Glomerular visceral epithelial cell (primary cell): ENCODE measurements around the gene SYTL5.

ENCODE experiments used
- DNase-seq: peaks from one replicate; pipeline ENCODE4 v3.0.0-alpha.2; 2016; ENCODE audit errors: extremely low spot score

The SYTL5 gene

GRCh38 chrX:38087594-38087993 is 81.2 kb downstream of the SYTL5 start:
- DNase-seq: no peak

- DNase-seq: no peak
Observed at GRCh38 chrX:38089173-38089982, 83.0 kb downstream of the SYTL5 start.

- peak; percentile 33 for DNase-seq
Observed at GRCh38 chrX:38095971-38096529, 89.7 kb downstream of the SYTL5 start.

GRCh38 chrX:38099688-38100087 is 93.3 kb downstream of the SYTL5 start:
- DNase-seq: no peak

GRCh38 chrX:38102240-38102639 is 95.9 kb downstream of the SYTL5 start:
- DNase-seq: no peak

GRCh38 chrX:38102875-38103274 is 96.5 kb downstream of the SYTL5 start:
- DNase-seq: no peak

- DNase-seq: no peak
Observed at GRCh38 chrX:38103857-38104812, 97.8 kb downstream of the SYTL5 start.

- DNase-seq: no peak
Observed at GRCh38 chrX:38105216-38105725, 98.9 kb downstream of the SYTL5 start.

DNA sequence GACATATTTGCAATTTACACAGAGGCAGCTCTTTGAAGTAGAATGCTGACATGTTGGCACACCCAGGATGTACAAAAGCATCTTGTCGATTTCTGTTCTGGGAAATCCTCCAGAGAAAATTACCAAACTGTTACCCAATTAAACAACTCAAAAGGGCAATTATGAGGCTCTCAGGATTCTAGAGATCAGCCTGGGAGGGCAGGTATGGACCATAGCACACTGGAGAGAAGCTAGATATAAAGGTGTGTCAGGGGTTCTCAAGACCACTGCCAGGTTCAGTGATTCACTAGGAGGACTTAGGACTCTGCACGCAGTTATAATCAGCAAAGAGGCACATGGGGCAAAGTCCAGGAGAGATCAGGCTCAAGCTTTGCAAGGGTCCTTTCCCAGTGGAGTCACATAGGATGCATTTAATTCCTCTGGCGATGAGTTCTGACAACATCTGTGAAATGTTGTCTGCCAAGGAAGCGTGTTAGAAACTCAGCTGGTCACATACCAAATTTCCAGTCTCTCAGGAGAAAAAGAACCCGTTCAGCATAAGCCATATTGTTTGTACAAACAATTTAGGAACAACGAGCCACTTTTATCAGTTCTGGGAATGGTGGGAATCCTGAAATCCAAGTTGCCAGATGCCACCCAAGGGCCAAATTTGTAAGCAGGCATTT is 100.8 kb downstream of the SYTL5 start:
- DNase-seq: no peak

DNA sequence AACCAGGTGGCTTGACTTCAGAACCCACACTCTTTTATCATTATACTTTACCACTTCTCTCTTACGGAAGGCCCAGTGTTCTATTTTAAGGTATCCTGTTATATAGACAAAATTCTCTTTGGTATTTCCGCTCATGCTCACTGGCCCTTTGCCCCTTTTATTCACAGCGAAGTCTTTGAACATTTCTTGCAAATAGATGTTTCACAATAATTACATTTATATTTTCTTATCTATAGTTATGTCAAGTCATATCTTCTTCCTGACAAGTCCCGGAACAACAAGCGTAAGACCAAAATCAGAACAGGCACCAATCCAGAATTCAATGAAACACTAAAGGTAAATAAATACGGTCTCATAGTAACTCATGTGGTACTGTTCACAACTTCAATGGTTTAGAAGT is 102.0 kb downstream of the SYTL5 start:
- no peak for DNase-seq

DNA sequence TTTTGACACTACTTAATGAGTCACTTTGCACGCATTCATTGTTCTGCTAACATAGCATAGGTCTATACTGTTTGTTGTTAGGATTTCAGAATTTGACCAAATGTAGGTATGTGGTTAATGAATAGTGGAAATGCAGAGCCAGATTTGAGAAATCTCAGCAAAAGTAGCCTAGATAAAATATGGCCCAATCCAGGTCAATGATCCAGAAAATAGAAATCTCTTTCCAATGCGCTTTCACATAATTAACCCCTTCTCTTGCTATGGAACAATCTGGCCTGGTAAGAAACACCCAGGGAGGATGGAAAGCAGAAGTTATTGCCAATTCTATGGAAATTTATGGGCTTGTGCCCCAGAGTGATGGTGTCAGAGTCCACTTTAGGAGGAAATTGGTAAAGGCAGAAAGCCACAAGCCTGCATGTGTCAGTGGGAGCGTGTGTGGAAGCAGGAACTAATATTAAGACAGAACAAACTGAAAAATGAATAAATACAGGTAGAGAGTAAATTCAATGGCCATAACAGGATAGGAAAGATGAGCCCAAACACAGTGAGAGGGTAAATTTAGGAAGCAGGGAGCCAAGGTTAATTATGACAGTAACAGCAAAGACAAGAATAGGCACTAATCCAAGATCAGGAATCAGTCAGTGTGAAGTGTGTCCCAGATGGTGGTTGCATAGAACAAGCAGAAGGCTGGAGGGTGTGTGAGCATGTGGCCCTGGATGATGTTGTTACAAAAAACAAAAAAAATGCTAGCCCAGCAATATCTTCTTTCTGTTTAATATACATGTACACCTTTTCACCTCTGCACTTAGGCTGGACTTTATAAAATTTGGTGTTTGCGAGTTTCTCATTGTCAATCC is 102.9 kb downstream of the SYTL5 start:
- no peak for DNase-seq

DNA sequence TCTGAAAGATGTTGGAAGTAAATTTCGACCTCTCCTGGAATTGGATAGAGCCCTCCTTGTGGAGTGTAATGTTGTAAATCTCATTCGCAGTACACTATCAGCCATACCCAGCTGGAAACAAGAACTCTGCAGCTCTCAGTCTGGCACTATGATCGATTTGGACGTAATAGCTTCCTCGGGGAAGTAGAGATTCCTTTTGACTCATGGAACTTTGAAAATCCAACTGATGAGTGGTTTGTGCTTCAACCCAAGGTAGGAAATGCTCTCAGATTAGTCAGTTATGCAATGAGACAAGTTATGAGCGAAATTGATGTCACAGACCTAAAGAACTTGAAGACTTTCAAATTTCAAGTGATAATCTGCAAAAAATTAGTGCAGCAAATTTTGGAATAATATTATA is 103.9 kb downstream of the SYTL5 start:
- no peak for DNase-seq

GRCh38 chrX:38111196-38111595 is 104.8 kb downstream of the SYTL5 start:
- DNase-seq: no peak

GRCh38 chrX:38112566-38112965 is 106.2 kb downstream of the SYTL5 start:
- DNase-seq: no peak

DNA sequence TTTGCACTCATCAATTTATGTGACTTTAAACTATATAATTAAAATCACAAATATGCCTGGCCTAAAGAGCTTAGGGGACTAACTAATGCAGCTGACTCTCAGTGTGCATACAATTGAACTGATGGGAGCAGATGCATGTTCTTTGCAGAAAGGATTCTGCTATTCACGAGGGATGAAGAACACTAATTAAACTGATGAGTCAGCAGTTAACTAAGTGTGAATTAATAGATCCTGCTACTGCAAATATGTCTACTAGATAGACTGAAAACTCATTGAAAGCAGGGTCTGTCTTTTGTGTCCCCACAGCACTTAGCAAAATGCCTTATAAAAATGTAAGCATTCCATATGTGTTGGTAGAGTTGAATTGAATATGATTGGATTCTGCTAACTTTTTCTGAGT is 110.4 kb downstream of the SYTL5 start:
- no peak for DNase-seq

- no peak for DNase-seq
Observed at GRCh38 chrX:38117485-38117884, 111.1 kb downstream of the SYTL5 start.

DNA sequence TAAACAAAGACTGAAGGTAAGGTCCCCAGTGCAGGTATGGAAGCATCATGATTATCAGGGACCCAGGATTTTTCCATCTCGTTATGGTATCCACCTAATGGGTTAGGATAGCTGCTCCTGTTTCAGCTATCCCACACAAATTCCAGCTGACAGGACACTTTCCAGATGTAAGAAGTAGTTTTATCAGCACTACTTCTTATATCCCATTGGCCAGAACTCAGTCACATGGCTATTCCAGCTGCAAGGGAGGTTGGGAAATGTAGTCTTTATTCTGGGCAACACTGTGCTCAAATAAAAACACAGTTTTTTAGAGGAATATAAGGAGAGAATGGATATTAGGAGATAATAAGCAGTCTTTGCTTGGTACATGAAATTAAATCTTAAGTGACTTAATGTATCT is 117.6 kb downstream of the SYTL5 start:
- DNase-seq: no peak

DNA sequence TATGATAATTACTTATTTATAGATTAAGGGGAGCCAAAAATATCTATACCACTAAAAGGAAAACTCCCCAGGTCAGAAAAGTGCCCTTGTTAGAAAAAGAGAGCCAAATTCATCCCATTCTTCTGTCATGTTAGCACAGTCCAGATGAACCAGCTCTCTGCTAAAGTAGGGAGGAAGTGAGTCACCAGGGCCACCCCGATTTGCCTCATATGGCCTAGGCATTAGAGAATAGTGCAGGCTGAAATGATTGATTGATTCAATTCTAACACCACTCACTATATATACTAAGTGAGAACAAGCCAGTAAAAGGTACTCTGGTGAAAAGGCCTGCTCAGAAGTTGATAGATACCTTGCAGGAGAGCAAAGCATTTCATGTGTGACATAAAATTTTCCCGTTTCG is 119.8 kb downstream of the SYTL5 start:
- no peak for DNase-seq

GRCh38 chrX:38127961-38128360 is 121.6 kb downstream of the SYTL5 start:
- no peak for DNase-seq

DNA sequence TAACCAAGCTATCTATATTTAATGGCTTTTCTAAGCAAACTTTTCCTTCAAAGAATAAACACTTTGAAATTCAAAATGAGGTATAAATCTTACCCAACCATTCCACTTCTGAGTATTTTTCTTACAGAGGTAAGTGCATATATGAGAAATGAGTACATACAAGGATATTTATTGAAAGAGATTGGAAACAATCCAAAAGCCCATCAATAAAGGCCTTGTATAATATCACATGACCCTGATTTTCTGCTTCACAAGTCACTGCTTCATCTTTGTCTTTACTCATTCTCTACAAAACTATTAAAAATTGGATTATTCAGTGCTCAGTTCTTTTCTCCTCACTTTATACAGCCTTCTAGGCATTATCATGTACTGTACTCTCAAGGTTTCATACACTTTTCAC is 123.0 kb downstream of the SYTL5 start:
- DNase-seq: no peak
